Chondrocyte (in vitro differentiated cells): Measurements from ENCODE around the gene CUL2. TPM values are rescaled to one million over a fixed set of nuclear protein-coding genes. Genes with fewer than 3 reads are reported as not detected.
"Not testable (repeated sequence)": the region's sequence is repeated elsewhere in the genome, so short reads cannot be mapped to it uniquely, and the experiment has no call there.

Experiments used
- DNase-seq: peaks from one replicate; pipeline ENCODE4 v3.0.0; 2021; ENCODE audit warnings: mixed read lengths, low spot score
- H3K27ac Mint-ChIP-seq: one replicate; pipeline ENCODE4 v1.8.0; 2021; ENCODE audit warnings: mild to moderate bottlenecking, moderate library complexity, mixed read lengths; ENCODE audit not compliant: unreplicated experiment
- H3K27me3 Mint-ChIP-seq: 2 replicates; pipeline ENCODE4 v1.8.0; 2021; ENCODE audit warnings: low read depth, mixed read lengths
- H3K36me3 Mint-ChIP-seq: 2 replicates; pipeline ENCODE4 v1.8.0; 2021; ENCODE audit warnings: low read depth, mixed read lengths
- H3K4me1 Mint-ChIP-seq: 2 replicates; pipeline ENCODE4 v1.8.0; 2021; ENCODE audit warnings: low read depth, mild to moderate bottlenecking, mixed read lengths
- H3K4me3 Mint-ChIP-seq: one replicate; pipeline ENCODE4 v1.8.0; 2021; ENCODE audit warnings: mild to moderate bottlenecking, moderate library complexity, mixed read lengths; ENCODE audit not compliant: unreplicated experiment
- H3K9me3 Mint-ChIP-seq: 2 replicates; pipeline ENCODE4 v1.8.0; 2021; ENCODE audit warnings: low read depth, mixed read lengths
- CTCF ChIP-seq: fragments of 200-600 bp; sonication (generic); IDR thresholded peaks from 2 replicates; pipeline ENCODE4 v1.5.0; 2021; ENCODE audit warnings: antibody characterized with exemption, mild to moderate bottlenecking, moderate library complexity
- total RNA-seq: library from RNA; stranded (reverse); gene quantifications from 3 replicates; pipeline ENCODE4 v1.2.1, GENCODE V29; 2021

CUL2 gene
- total RNA-seq, 1 donor from 2014 or later = 32.8 TPM

GRCh38 chr10:34974364-34975065 lies 115.6 kb downstream of the CUL2 start:
- H3K27ac Mint-ChIP-seq, H3K4me3 Mint-ChIP-seq, H3K4me1 Mint-ChIP-seq, H3K36me3 Mint-ChIP-seq, H3K9me3 Mint-ChIP-seq: not testable (repeated sequence)
- peak; percentile 13 for DNase-seq
- TF ChIP-seq CTCF = peak; percentile 67
- peaks cover 18% of the 10 kb centered on the region for H3K27me3 Mint-ChIP-seq

GRCh38 chr10:34973757-34974156 lies 116.4 kb downstream of the CUL2 start:
- H3K36me3 Mint-ChIP-seq, H3K4me1 Mint-ChIP-seq, H3K9me3 Mint-ChIP-seq, H3K4me3 Mint-ChIP-seq, H3K27ac Mint-ChIP-seq: not testable (repeated sequence)
- H3K27me3 Mint-ChIP-seq = peaks cover 18% of the 10 kb centered on the region
- peak; percentile 26 for DNase-seq

GRCh38 chr10:34973121-34973520 lies 117.0 kb downstream of the CUL2 start:
- H3K36me3 Mint-ChIP-seq, H3K9me3 Mint-ChIP-seq, H3K27ac Mint-ChIP-seq, H3K4me3 Mint-ChIP-seq: not testable (repeated sequence)
- Mint-ChIP-seq H3K27me3 (peaks cover 16% of the 10 kb centered on the region), H3K4me1 (peaks cover 13% of the 10 kb centered on the region)
- DNase-seq = peak; percentile 18

DNA sequence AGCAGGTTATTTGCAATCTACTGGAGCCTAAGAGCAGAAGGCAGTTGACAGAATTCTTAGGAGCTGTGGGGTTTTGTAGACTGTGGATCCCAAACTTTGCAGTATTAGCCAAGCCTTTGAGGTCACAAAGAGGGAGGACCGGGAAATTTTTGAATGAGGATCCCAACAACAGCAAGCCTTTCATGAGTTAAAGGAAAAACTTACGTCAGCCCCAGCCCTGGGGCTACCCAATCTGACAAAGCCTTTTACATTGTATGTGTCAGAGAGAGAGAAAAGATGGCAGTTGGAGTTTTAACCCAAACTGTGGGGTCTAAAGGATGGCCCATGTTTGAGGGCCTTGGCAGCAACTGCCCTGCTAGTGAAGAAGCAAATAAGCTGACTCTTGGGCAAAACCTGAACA lies 117.5 kb downstream of the CUL2 start:
- not testable (repeated sequence) for H3K27ac Mint-ChIP-seq, H3K9me3 Mint-ChIP-seq, H3K4me3 Mint-ChIP-seq, H3K36me3 Mint-ChIP-seq
- H3K4me1 Mint-ChIP-seq = peaks cover 15% of the 10 kb centered on the region
- DNase-seq = peak; percentile 3
- peaks cover 16% of the 10 kb centered on the region for H3K27me3 Mint-ChIP-seq

DNA sequence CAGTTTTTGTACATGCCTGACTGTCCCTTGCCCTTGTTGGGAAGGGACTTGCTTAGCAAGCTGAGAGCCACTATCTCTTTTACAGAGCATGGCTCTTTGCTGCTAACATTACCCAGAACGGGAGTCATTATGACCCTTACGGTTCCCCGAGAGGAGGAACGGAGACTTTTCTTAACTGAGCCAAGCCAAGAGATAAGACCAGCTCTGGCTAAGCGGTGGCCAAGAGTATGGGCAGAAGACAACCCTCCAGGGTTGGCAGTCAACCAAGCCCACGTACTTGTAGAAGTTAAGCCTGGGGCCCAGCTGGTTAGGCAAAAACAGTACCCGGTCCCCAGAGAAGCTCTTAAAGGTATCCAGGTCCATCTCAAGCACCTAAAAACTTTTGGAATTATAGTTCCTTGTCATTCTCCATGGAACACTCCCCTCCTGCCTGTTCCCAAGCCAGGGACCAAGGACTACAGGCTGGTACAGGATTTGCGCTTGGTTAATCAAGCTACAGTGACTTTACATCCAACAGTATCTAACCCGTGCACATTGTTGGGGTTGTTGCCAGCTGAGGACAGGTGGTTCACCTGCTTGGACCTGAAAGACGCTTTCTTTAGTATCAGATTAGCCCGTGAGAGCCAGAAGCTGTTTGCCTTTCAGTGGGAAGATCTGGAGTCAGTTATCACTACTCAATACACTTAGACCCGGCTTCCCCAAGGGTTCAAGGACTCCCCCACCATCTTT lies 118.4 kb downstream of the CUL2 start:
- H3K36me3 Mint-ChIP-seq, H3K27ac Mint-ChIP-seq, H3K4me3 Mint-ChIP-seq, H3K9me3 Mint-ChIP-seq: not testable (repeated sequence)
- H3K27me3 Mint-ChIP-seq = peaks cover 16% of the 10 kb centered on the region
- DNase-seq = peak; percentile 21
- peaks cover 24% of the 10 kb centered on the region for H3K4me1 Mint-ChIP-seq

- H3K4me1 Mint-ChIP-seq = peaks cover 29% of the 10 kb centered on the region
- H3K36me3 Mint-ChIP-seq = no peaks in the 10 kb centered on the region
- no peak overlapping the region for H3K4me3 Mint-ChIP-seq
- no peaks in the 10 kb centered on the region for H3K9me3 Mint-ChIP-seq
- no peak overlapping the region for H3K27ac Mint-ChIP-seq
- H3K27me3 Mint-ChIP-seq = peaks cover 12% of the 10 kb centered on the region
- no peak for TF ChIP-seq CTCF
- DNase-seq = peak; percentile 81
Measured at GRCh38 chr10:34969171-34969570, 121.0 kb downstream of the CUL2 start.

GRCh38 chr10:34967335-34967880 lies 122.7 kb downstream of the CUL2 start:
- peak; percentile 77 for DNase-seq
- TF ChIP-seq CTCF = no peak
- no peaks in the 10 kb centered on the region for H3K9me3 Mint-ChIP-seq
- H3K36me3 Mint-ChIP-seq = no peaks in the 10 kb centered on the region
- peaks cover 29% of the 10 kb centered on the region for H3K4me1 Mint-ChIP-seq
- peaks cover 6% of the 10 kb centered on the region for H3K27me3 Mint-ChIP-seq
- H3K4me3 Mint-ChIP-seq = peak overlapping the region; percentile 42
- H3K27ac Mint-ChIP-seq = peak overlapping the region; percentile 88
